ENCODE measurements around the gene ZFP57. TPM values are rescaled to one million over a fixed set of nuclear protein-coding genes. Genes with fewer than 3 reads are reported as not detected.

The ZFP57 gene
- total RNA-seq, 1 experiment from 2014 or later, result 6.4 TPM

GRCh38 chr6:29629571-29629970 is 51.4 kb downstream of the ZFP57 start:
- no peak for DNase-seq (ENCODE audit: low spot score)
- no peak for ATAC-seq
- Mint-ChIP-seq H3K9me3 (no peaks in the 10 kb centered on the region), H3K36me3 (no peaks in the 10 kb centered on the region), H3K4me3 (peak overlapping the region; percentile 87), H3K27ac (peak overlapping the region; percentile 2; the same call in 1 of the 2 replicates), H3K4me1 (peaks cover 72% of the 10 kb centered on the region), H3K27me3 (ENCODE audit: low read depth) (no peaks in the 10 kb centered on the region)
- POLR2A ChIA-PET, result no interaction called here
- TF ChIP-seq ZNF396 (CRISPR knock-in tag; IDR thresholded peaks at IDR 0.05; ENCODE audit: borderline replicate concordance) (no peak), TCF7 (CRISPR knock-in tag; IDR thresholded peaks at IDR 0.05; ENCODE audit: low read depth) (no peak), USF1 (CRISPR knock-in tag; IDR thresholded peaks at IDR 0.05) (no peak)
- CTCF ChIA-PET, result interaction anchor here (0.9 to 6.4 kb wide), 6 partner anchors 11 to 67 kb away, joined by 3 to 63 read pairs (median 11); no protein-coding TSS in a partner anchor

GRCh38 chr6:29628419-29629281 is 52.3 kb downstream of the ZFP57 start:
- peak overlapping the region; percentile 93 for H3K27ac Mint-ChIP-seq
- POLR2A ChIA-PET, result interaction anchor here (0.6 to 0.8 kb wide), 3 partner anchors 21 to 68 kb away, joined by 3 to 5 read pairs (median 3); no protein-coding TSS in a partner anchor
- peak; percentile 61 for ATAC-seq
- peaks cover 72% of the 10 kb centered on the region for H3K4me1 Mint-ChIP-seq
- CTCF ChIA-PET, result interaction anchor here (0.9 to 6.4 kb wide), 13 partner anchors 10 to 206 kb away, joined by 3 to 63 read pairs (median 4); no protein-coding TSS in a partner anchor
- peak overlapping the region; percentile 87 for H3K4me3 Mint-ChIP-seq
- no peaks in the 10 kb centered on the region for H3K9me3 Mint-ChIP-seq
- H3K27me3 Mint-ChIP-seq (ENCODE audit: low read depth), result no peaks in the 10 kb centered on the region
- H3K36me3 Mint-ChIP-seq, result peaks cover 6% of the 10 kb centered on the region
- DNase-seq (ENCODE audit: low spot score), result peak; percentile 93
- TF ChIP-seq ESRRA (CRISPR knock-in tag; IDR thresholded peaks at IDR 0.05; ENCODE audit: borderline replicate concordance) (no peak), ZNF317 (CRISPR knock-in tag; IDR thresholded peaks at IDR 0.05; ENCODE audit: borderline replicate concordance, low read depth) (no peak), TEAD4 (CRISPR knock-in tag; IDR thresholded peaks at IDR 0.05) (no peak), ZBTB21 (CRISPR knock-in tag; IDR thresholded peaks at IDR 0.05; ENCODE audit: borderline replicate concordance) (peak; percentile 49; the same call in 1 of the 2 replicates), FOXK1 (CRISPR knock-in tag; IDR thresholded peaks at IDR 0.05) (peak; percentile 54), CDX4 (CRISPR knock-in tag; IDR thresholded peaks at IDR 0.05; ENCODE audit: borderline replicate concordance) (no peak), ZNF121 (CRISPR knock-in tag; IDR thresholded peaks at IDR 0.05) (no peak), PRDM15 (CRISPR knock-in tag; IDR thresholded peaks at IDR 0.05) (peak; percentile 97), FOXP4 (CRISPR knock-in tag; IDR thresholded peaks at IDR 0.05) (peak; percentile 46; the same call in 1 of the 2 replicates), TP53 (CRISPR knock-in tag; IDR thresholded peaks at IDR 0.05) (no peak), E2F4 (CRISPR knock-in tag; IDR thresholded peaks at IDR 0.05; ENCODE audit: borderline replicate concordance, low read depth) (no peak), SMAD4 (CRISPR knock-in tag; IDR thresholded peaks at IDR 0.05) (no peak), FOXJ3 (CRISPR knock-in tag; IDR thresholded peaks at IDR 0.05; ENCODE audit: borderline replicate concordance) (no peak), NFE2L1 (CRISPR knock-in tag; IDR thresholded peaks at IDR 0.05) (peak; percentile 36; the same call in 1 of the 2 replicates), ARID4B (CRISPR knock-in tag; IDR thresholded peaks at IDR 0.05; ENCODE audit: borderline replicate concordance) (no peak; the same call in 1 of the 2 replicates), CREM (CRISPR knock-in tag; IDR thresholded peaks at IDR 0.05) (no peak), NR3C1 (CRISPR knock-in tag; conservative IDR thresholded peaks at IDR 0.05; ENCODE audit: low read depth) (no peak)

Data from WTC11 (cell line).